Hematopoietic multipotent progenitor cell treated with erythropoietin and hydrocortisone succinate and interleukin-3 and kit ligand, for 6 days (in vitro differentiated cells): Measurements from ENCODE around the gene CEP295NL.
A peak's percentile ranks its signal among the peaks of the same experiment; 100 is the strongest.
"Not testable (repeated sequence)": the region's sequence is repeated elsewhere in the genome, so short reads cannot be mapped to it uniquely, and the experiment has no call there.

Experiments
- DNase-seq: peaks from one replicate; pipeline ENCODE4 v3.0.0-alpha.2; 2015

Gene CEP295NL

GRCh38 chr17:78904371-78904770, 1.4 kb upstream of the CEP295NL start:
- DNase-seq, result no peak

- DNase-seq, result not testable (repeated sequence)
Observed at GRCh38 chr17:78902231-78902630, 770 bp downstream of the CEP295NL start.

- no peak for DNase-seq
Observed at GRCh38 chr17:78901806-78902205, 1.2 kb downstream of the CEP295NL start.

- no peak for DNase-seq
Observed at GRCh38 chr17:78900816-78901215, 2.2 kb downstream of the CEP295NL start.

- DNase-seq, result no peak
Observed at GRCh38 chr17:78899361-78900260, 3.4 kb downstream of the CEP295NL start.

GRCh38 chr17:78898947-78899346, 4.1 kb downstream of the CEP295NL start:
- DNase-seq, result no peak

- DNase-seq, result no peak
Observed at GRCh38 chr17:78898075-78898836, 4.7 kb downstream of the CEP295NL start.

GRCh38 chr17:78897664-78898047, 5.3 kb downstream of the CEP295NL start:
- no peak for DNase-seq

- no peak for DNase-seq
Observed at GRCh38 chr17:78896834-78897663, 6.0 kb downstream of the CEP295NL start.

- no peak for DNase-seq
Observed at GRCh38 chr17:78896091-78896833, 6.7 kb downstream of the CEP295NL start.

GRCh38 chr17:78895322-78895721, 7.7 kb downstream of the CEP295NL start:
- no peak for DNase-seq

- DNase-seq, result no peak
Observed at GRCh38 chr17:78893684-78894083, 9.3 kb downstream of the CEP295NL start.

GRCh38 chr17:78892936-78893379, 10.0 kb downstream of the CEP295NL start:
- DNase-seq, result no peak

GRCh38 chr17:78892520-78892919, 10.5 kb downstream of the CEP295NL start:
- DNase-seq, result no peak

GRCh38 chr17:78892062-78892456, 10.9 kb downstream of the CEP295NL start:
- no peak for DNase-seq

- DNase-seq, result no peak
Observed at GRCh38 chr17:78891406-78892061, 11.5 kb downstream of the CEP295NL start.

- DNase-seq, result peak; percentile 71
Observed at GRCh38 chr17:78890498-78890897, 12.5 kb downstream of the CEP295NL start.

- DNase-seq, result not testable (repeated sequence)
Observed at GRCh38 chr17:78890096-78890495, 12.9 kb downstream of the CEP295NL start.

- no peak for DNase-seq
Observed at GRCh38 chr17:78889531-78889930, 13.5 kb downstream of the CEP295NL start.

GRCh38 chr17:78888941-78889518, 14.0 kb downstream of the CEP295NL start:
- DNase-seq, result no peak

GRCh38 chr17:78886954-78887353, 16.0 kb downstream of the CEP295NL start:
- DNase-seq, result no peak
